VCaP (cell line): ENCODE data around the gene SLC24A3.

Source experiments
- H3K27ac ChIP-seq: fragments of 450-650 bp; 2 replicates; pipeline ENCODE4 v1.5.1; 2017
- CTCF ChIP-seq: fragments of 450-650 bp; conservative IDR thresholded peaks from 2 replicates; pipeline ENCODE4 v1.5.1; 2017; ENCODE audit warnings: mild to moderate bottlenecking, moderate library complexity

SLC24A3 gene

GRCh38 chr20:19765913-19766312 is 553.5 kb downstream of the SLC24A3 start:
- no peak for TF ChIP-seq CTCF

GRCh38 chr20:19767070-19767469 is 554.6 kb downstream of the SLC24A3 start:
- TF ChIP-seq CTCF: no peak
- H3K27ac ChIP-seq: peak overlapping the region; percentile 23; the same call in 1 of the 2 replicates

More at GRCh38 chr20:19765913-19766312, 553.5 kb downstream of the SLC24A3 start:
- no peak overlapping the region for H3K27ac ChIP-seq

DNA sequence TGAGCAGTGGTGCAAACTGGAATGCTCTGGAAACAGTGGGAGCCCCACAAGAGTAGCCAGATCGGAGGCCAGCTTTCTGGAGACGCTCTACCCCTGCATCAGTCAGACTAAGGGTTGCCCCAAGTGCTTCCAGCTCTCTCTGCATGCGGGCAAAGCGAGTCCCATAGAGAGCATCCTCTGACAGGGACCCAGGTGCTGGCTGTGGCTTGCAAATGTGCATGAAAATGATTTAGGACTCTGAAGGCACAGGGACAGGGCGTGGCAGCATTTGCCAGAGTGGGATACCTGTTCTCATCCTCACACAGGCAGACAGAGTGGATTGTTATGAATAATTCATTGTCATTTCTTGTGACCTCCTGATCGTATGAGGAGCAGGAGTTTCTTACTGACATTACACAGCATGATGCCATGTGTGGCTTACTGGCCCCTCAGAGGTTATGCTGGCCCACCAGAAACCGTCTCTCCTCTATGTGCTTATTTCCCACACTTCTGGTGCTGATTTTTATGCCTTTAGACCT is 555.9 kb downstream of the SLC24A3 start:
- TF ChIP-seq CTCF: no peak
- H3K27ac ChIP-seq: no peak overlapping the region

DNA sequence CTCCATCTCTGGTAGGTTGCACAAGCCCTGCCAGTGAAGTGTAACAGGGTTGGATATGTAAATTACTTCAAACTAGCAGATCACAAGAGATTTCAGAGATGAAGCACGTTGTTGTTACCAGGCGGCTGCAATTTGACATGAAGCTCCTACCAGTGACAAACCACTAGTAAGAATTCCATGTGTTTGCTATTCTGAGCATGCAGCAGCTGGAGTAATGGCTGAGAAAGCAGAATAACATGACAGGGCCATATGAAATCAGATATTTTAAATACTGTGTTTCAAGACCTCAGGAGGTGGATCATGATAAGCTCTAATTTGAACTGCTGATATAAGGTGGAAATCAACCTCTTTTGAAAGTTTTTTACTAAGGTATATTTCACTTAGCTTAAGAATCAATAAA is 557.1 kb downstream of the SLC24A3 start:
- no peak overlapping the region for H3K27ac ChIP-seq
- no peak for TF ChIP-seq CTCF

DNA sequence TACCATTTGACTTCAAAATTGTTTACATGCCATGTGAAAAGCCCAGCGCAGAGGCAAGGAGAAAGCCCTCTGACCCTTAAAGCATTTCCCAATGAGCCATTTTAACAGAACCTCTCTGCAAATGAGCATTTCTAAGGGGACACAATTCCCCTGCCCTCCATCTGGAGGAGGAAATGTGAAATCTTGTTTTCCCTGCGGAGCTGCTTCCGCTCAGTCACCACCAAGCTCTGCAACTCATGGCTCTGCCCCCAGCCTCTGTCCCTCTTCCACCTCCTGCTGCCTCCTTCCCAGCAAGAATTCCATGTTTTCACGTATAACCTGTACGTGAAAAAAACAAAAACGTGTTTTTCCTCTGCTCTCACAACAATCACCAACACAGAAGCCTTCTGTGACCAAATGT is 557.9 kb downstream of the SLC24A3 start:
- TF ChIP-seq CTCF: no peak
- no peak overlapping the region; the same call in 1 of the 2 replicates for H3K27ac ChIP-seq

DNA sequence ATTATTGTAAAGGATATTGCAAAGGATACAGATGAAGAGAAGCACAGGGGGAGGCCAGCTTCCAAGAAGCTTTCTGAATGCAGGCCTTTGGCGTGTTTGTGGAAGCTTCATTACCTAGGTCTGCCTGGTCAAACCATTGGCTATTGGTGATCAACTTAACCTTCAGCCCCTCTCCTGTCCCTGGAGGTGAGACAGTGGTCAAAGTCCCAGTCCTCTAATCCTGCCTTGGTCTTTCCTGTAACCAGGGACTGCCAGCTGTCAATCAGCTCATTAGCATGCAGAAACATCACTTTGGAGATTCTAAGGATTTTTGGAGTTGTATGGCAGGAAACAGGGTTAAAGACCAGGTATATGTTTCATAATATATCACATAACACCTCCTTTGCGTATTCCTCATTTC is 558.6 kb downstream of the SLC24A3 start:
- TF ChIP-seq CTCF: no peak
- H3K27ac ChIP-seq: no peak overlapping the region
